Bronchial smooth muscle cell (primary cell): Measurements from ENCODE around the gene ALPK1. TPM values are rescaled to one million over a fixed set of nuclear protein-coding genes. Genes with fewer than 3 reads are reported as not detected.

Source experiments
- total RNA-seq: library from RNA; depleted of rRNA; stranded (reverse); fragments of >200 nt; gene quantifications from 2 replicates; pipeline ENCODE4 v1.2.1, GENCODE V29; 2014

ALPK1 gene
- total RNA-seq: 16.6 and 20.6 TPM in 2 replicates

GRCh38 chr4:112296949-112297880 lies at the start of gene ALPK1:
ALPK1 (plus strand) TSS chr4:112297369.

Other genes starting within 250 kb of the ALPK1 start
- 0.69 and 0.79 TPM in 2 replicates for gene FAM241A, start 151.9 kb upstream of the ALPK1 start, total RNA-seq
- gene AP1AR, start 65.6 kb upstream of the ALPK1 start, total RNA-seq: 15.8 and 19.9 TPM in 2 replicates
- 2.0 and 2.4 TPM in 2 replicates for gene TIFA, start 11.5 kb upstream of the ALPK1 start, total RNA-seq
- gene NEUROG2, start 218.8 kb downstream of the ALPK1 start, total RNA-seq: not detected in 2 replicates